Astrocyte of the cerebellum (primary cell): ENCODE results near the gene TSHZ2.

ENCODE experiments used
- DNase-seq: peaks from one replicate; pipeline ENCODE4 v3.0.0-alpha.2; 2011; ENCODE audit warnings: low read depth
- H3K4me3 ChIP-seq: 2 replicates; pipeline ENCODE4 v1.5.1; 2011; ENCODE audit warnings: mild to moderate bottlenecking, low read depth, low read length, moderate library complexity
- in situ Hi-C: cut with HindIII; loops from 2 replicates; pipeline ENCODE4 v1.10.0; 2017; ENCODE audit warnings: low sequenced_read_pairs
- TF ChIP-seq, protein P1 (sequence below): IDR thresholded peaks from 2 replicates; pipeline ENCODE4 v1.5.1; 2012; ENCODE audit warnings: low read length, low read depth, moderate library complexity, mild to moderate bottlenecking; ENCODE audit errors: missing control alignments

TSHZ2 gene

GRCh38 chr20:53224851-53225250 lies 252.7 kb downstream of the TSHZ2 start:
- no peak overlapping the region for H3K4me3 ChIP-seq
- TF ChIP-seq, protein P1, sequence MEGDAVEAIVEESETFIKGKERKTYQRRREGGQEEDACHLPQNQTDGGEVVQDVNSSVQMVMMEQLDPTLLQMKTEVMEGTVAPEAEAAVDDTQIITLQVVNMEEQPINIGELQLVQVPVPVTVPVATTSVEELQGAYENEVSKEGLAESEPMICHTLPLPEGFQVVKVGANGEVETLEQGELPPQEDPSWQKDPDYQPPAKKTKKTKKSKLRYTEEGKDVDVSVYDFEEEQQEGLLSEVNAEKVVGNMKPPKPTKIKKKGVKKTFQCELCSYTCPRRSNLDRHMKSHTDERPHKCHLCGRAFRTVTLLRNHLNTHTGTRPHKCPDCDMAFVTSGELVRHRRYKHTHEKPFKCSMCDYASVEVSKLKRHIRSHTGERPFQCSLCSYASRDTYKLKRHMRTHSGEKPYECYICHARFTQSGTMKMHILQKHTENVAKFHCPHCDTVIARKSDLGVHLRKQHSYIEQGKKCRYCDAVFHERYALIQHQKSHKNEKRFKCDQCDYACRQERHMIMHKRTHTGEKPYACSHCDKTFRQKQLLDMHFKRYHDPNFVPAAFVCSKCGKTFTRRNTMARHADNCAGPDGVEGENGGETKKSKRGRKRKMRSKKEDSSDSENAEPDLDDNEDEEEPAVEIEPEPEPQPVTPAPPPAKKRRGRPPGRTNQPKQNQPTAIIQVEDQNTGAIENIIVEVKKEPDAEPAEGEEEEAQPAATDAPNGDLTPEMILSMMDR: no peak
- in situ Hi-C loops: no loop called here
- no peak for DNase-seq

- in situ Hi-C loops: no loop called here
Measured at GRCh38 chr20:53226826-53227225, 254.7 kb downstream of the TSHZ2 start.

GRCh38 chr20:53227523-53227922 lies 255.4 kb downstream of the TSHZ2 start:
- no peak for DNase-seq

More at GRCh38 chr20:53226826-53227225, 254.7 kb downstream of the TSHZ2 start:
- H3K4me3 ChIP-seq: no peak overlapping the region
- no peak for DNase-seq
- TF ChIP-seq, protein P1: no peak

GRCh38 chr20:53231061-53231460 lies 258.9 kb downstream of the TSHZ2 start:
- in situ Hi-C loops: no loop called here
- TF ChIP-seq, protein P1: no peak
- no peak for DNase-seq

More at GRCh38 chr20:53227523-53227922, 255.4 kb downstream of the TSHZ2 start:
- in situ Hi-C loops: no loop called here
- no peak overlapping the region for H3K4me3 ChIP-seq
- TF ChIP-seq, protein P1: no peak

DNA sequence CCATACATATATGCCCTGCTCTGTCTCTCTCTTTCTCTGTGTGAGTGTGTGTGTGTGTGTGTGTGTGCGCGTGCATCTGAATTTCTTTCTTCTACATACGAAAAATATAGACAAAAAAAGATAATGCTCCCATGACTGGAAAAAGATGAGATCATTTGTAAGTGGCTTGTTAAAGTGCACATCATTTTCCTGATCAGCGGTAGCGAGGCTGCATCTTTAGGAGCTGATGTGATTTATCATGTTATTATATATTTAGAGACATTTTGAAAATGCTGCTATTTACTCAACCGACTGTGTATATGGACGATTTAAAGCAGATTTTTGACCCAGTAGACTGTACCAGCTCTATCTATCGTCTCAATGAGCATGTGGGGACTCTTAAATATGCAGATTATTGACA lies 265.3 kb downstream of the TSHZ2 start:
- in situ Hi-C loops: no loop called here
- DNase-seq: no peak
- no peak overlapping the region for H3K4me3 ChIP-seq
- TF ChIP-seq, protein P1: no peak

More at GRCh38 chr20:53231061-53231460, 258.9 kb downstream of the TSHZ2 start:
- H3K4me3 ChIP-seq: no peak overlapping the region

DNA sequence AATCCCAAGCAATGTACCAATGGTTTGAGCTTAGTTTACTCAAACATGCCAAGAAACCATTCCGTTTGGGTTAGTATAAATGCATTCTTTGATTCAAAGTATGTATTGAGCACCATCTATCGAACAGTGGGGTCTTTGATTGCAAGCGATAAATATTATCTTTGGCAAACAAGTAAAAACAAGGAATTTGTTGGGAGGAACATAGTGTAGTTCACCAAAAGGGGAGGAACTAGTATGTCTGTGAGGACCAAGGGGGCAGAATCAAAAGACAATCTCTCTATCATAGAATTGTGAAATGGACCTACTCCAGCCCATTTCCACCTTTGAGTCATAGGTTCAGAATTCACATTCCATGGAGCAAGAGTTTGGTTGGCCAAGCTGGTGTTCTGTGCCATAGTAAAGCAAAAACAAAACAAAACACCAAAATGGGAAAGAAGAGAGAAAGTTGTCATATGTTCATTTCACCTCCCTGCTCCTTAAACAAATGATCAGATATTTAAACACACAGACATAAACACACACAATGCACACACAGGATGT lies 266.0 kb downstream of the TSHZ2 start:
- no peak overlapping the region for H3K4me3 ChIP-seq
- no peak for DNase-seq

More for the DNA sequence above, 266.0 kb downstream of the TSHZ2 start:
- in situ Hi-C loops: no loop called here
- TF ChIP-seq, protein P1: no peak
